Lower leg skin (tissue), 3 donors: ENCODE data around the gene MMP24.

Source experiments
- POLR2A ChIP-seq, 2 donors: fragments of 450-650 bp; IDR thresholded peaks; one replicate each; pipeline ENCODE4 v1.6.1; 2016 to 2017; ENCODE audit warnings: antibody characterized with exemption in 2 of 2, mild to moderate bottlenecking in 1 of 2, moderate library complexity in 1 of 2
- TF ChIP-seq, protein P1 (sequence below), 3 donors: fragments of 450-650 bp; IDR thresholded peaks; one replicate each; pipeline ENCODE4 v1.5.1; 2016; ENCODE audit warnings: antibody characterized with exemption in 3 of 3, mild to moderate bottlenecking in 3 of 3, moderate library complexity in 2 of 3

DNA sequence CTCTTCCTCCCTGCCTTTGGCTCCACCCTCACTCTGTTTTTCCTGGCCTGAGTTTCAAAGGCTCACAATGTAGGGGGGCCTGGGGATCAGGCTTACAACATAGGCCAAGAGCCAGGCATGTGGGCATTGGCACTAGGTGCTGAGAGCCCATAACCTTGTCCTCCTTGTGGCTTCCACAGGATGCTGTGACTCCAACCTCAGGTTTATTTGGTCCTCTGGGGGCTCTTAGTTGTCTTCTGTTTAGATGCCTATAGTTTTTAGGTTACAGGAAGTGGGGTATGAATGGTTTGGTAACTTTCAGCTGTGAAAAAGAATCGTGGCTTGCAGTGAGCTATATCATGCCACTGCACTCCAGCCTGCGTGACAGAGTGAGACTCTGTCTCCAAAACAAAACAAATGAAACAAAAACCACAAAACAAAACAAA is 25.6 kb downstream of the MMP24 start:
- TF ChIP-seq, protein P1, sequence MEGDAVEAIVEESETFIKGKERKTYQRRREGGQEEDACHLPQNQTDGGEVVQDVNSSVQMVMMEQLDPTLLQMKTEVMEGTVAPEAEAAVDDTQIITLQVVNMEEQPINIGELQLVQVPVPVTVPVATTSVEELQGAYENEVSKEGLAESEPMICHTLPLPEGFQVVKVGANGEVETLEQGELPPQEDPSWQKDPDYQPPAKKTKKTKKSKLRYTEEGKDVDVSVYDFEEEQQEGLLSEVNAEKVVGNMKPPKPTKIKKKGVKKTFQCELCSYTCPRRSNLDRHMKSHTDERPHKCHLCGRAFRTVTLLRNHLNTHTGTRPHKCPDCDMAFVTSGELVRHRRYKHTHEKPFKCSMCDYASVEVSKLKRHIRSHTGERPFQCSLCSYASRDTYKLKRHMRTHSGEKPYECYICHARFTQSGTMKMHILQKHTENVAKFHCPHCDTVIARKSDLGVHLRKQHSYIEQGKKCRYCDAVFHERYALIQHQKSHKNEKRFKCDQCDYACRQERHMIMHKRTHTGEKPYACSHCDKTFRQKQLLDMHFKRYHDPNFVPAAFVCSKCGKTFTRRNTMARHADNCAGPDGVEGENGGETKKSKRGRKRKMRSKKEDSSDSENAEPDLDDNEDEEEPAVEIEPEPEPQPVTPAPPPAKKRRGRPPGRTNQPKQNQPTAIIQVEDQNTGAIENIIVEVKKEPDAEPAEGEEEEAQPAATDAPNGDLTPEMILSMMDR (IDR thresholded peaks at IDR 0.05), result no peak
- no peak for TF ChIP-seq POLR2A (IDR thresholded peaks at IDR 0.05)
